H9 (cell line): ENCODE measurements around the gene MRM3. TPM values are rescaled to one million over a fixed set of nuclear protein-coding genes. Genes with fewer than 3 reads are reported as not detected.

Experiments used
- DNase-seq: peaks from one replicate; pipeline ENCODE4 v3.0.0-alpha.2; 2017
- H2AFZ ChIP-seq: one replicate; pipeline ENCODE4 v1.6.1; 2013; ENCODE audit warnings: mild to moderate bottlenecking, low read length, control low read depth, moderate library complexity
- H2AK5ac ChIP-seq: 2 replicates; pipeline ENCODE4 v1.6.1; 2013; ENCODE audit warnings: low read length, control low read depth, mixed read lengths; ENCODE audit not compliant: insufficient read length
- H2BK120ac ChIP-seq: one replicate; pipeline ENCODE4 v1.6.1; 2013; ENCODE audit warnings: low read depth, mild to moderate bottlenecking, low read length, control low read depth, inconsistent platforms; ENCODE audit not compliant: poor library complexity, severe bottlenecking
- H2BK12ac ChIP-seq: 2 replicates; pipeline ENCODE4 v1.6.1; 2013; ENCODE audit warnings: low read length, control low read depth, mixed read lengths, low read depth; ENCODE audit not compliant: insufficient read length
- H2BK15ac ChIP-seq: 2 replicates; pipeline ENCODE4 v1.6.1; 2013; ENCODE audit warnings: low read depth, low read length, control low read depth
- H2BK20ac ChIP-seq: one replicate; pipeline ENCODE4 v1.6.1; 2013; ENCODE audit warnings: low read depth, mild to moderate bottlenecking, low read length, control low read depth, inconsistent platforms; ENCODE audit not compliant: poor library complexity, severe bottlenecking
- H2BK5ac ChIP-seq: 2 replicates; pipeline ENCODE4 v1.6.1; 2013; ENCODE audit warnings: low read length, control low read depth, mixed read lengths; ENCODE audit not compliant: insufficient read length
- H3K14ac ChIP-seq: 2 replicates; pipeline ENCODE4 v1.6.1; 2013; ENCODE audit warnings: low read length, control low read depth; ENCODE audit not compliant: insufficient read depth
- H3K18ac ChIP-seq: 2 replicates; pipeline ENCODE4 v1.6.1; 2013; ENCODE audit warnings: low read depth, mild to moderate bottlenecking, mixed read lengths, low read length, control low read depth; ENCODE audit not compliant: insufficient read length
- H3K23ac ChIP-seq: 2 replicates; pipeline ENCODE4 v1.6.1; 2013; ENCODE audit warnings: low read length, control low read depth, mixed read lengths, low read depth; ENCODE audit not compliant: insufficient read length
- H3K23me2 ChIP-seq: 2 replicates; pipeline ENCODE4 v1.6.1; 2013; ENCODE audit warnings: low read depth, mild to moderate bottlenecking, mixed read lengths, low read length, control low read depth; ENCODE audit not compliant: insufficient read length, poor library complexity, severe bottlenecking
- H3K27ac ChIP-seq: 2 replicates; pipeline ENCODE4 v1.5.1; 2013; ENCODE audit warnings: low read length, control low read depth, mixed read lengths, low read depth; ENCODE audit not compliant: insufficient read length
- H3K27me3 ChIP-seq: 2 replicates; pipeline ENCODE4 v1.6.1; 2013; ENCODE audit warnings: low read length, control low read depth, inconsistent platforms; ENCODE audit not compliant: insufficient read depth
- H3K4ac ChIP-seq: 2 replicates; pipeline ENCODE4 v1.6.1; 2013; ENCODE audit warnings: low read depth, mild to moderate bottlenecking, control low read depth, inconsistent platforms, low read length, moderate library complexity
- H3K4me1 ChIP-seq: 2 replicates; pipeline ENCODE4 v1.6.1; 2013; ENCODE audit warnings: low read length, control low read depth, inconsistent platforms; ENCODE audit not compliant: insufficient read depth
- H3K4me2 ChIP-seq: 2 replicates; pipeline ENCODE4 v1.6.1; 2013; ENCODE audit warnings: low read length, control low read depth, mixed read lengths; ENCODE audit not compliant: insufficient read length, insufficient read depth
- H3K56ac ChIP-seq: 2 replicates; pipeline ENCODE4 v1.6.1; 2013; ENCODE audit warnings: low read depth, mild to moderate bottlenecking, mixed read lengths, low read length, control low read depth; ENCODE audit not compliant: insufficient read length
- H3K79me1 ChIP-seq: 2 replicates; pipeline ENCODE4 v1.6.1; 2013; ENCODE audit warnings: low read depth, mild to moderate bottlenecking, moderate library complexity, low read length, control low read depth, inconsistent platforms; ENCODE audit not compliant: insufficient read depth, poor library complexity, severe bottlenecking
- H3K79me2 ChIP-seq: 2 replicates; pipeline ENCODE4 v1.6.1; 2013; ENCODE audit warnings: low read length, control low read depth, inconsistent platforms; ENCODE audit not compliant: insufficient read depth
- H3K9ac ChIP-seq: 2 replicates; pipeline ENCODE4 v1.6.1; 2013; ENCODE audit warnings: low read length, control low read depth, mixed read lengths; ENCODE audit not compliant: insufficient read length; ENCODE audit errors: extremely low read depth
- H3K9me3 ChIP-seq: one replicate; pipeline ENCODE4 v1.6.1; 2013; ENCODE audit warnings: low read depth, low read length, inconsistent platforms; ENCODE audit not compliant: control insufficient read depth
- H3T11ph ChIP-seq: one replicate; pipeline ENCODE4 v1.6.1; 2013; ENCODE audit warnings: mild to moderate bottlenecking, low read length, control low read depth, inconsistent platforms
- H4K20me1 ChIP-seq: one replicate; pipeline ENCODE4 v1.6.1; 2013; ENCODE audit not compliant: control insufficient read depth, insufficient read length, insufficient read depth
- H4K5ac ChIP-seq: 2 replicates; pipeline ENCODE4 v1.6.1; 2013; ENCODE audit warnings: low read depth, mild to moderate bottlenecking, mixed read lengths, low read length, control low read depth; ENCODE audit not compliant: insufficient read length
- H4K8ac ChIP-seq: replicated peaks from 2 replicates; pipeline ENCODE4 v1.6.1; 2013; ENCODE audit warnings: low read length, control low read depth, mixed read lengths, low read depth; ENCODE audit not compliant: insufficient read length
- H4K91ac ChIP-seq: 2 replicates; pipeline ENCODE4 v1.6.1; 2013; ENCODE audit warnings: low read depth, mild to moderate bottlenecking, moderate library complexity, mixed read lengths, low read length, control low read depth; ENCODE audit not compliant: insufficient read length
- H3K27ac Mint-ChIP-seq, 3 experiments: 2 replicates in 2 of 3; 3 replicates in 1 of 3; pipeline ENCODE4 v1.8.0; 2020 to 2021; ENCODE audit warnings: mixed read lengths in 3 of 3, mild to moderate bottlenecking in 1 of 3, moderate library complexity in 1 of 3
- H3K27me3 Mint-ChIP-seq: 2 replicates; pipeline ENCODE4 v1.8.0; 2021; ENCODE audit warnings: low read depth, mild to moderate bottlenecking, moderate library complexity, mixed read lengths
- H3K36me3 Mint-ChIP-seq, 3 experiments: 2 replicates in 2 of 3; 3 replicates in 1 of 3; pipeline ENCODE4 v1.8.0; 2020 to 2021; ENCODE audit warnings: low read depth in 3 of 3, mixed read lengths in 3 of 3; ENCODE audit not compliant: insufficient read depth in 1 of 3
- H3K4me1 Mint-ChIP-seq, 2 experiments: 2 replicates each; pipeline ENCODE4 v1.8.0; 2020; ENCODE audit warnings: mixed read lengths in 2 of 2
- H3K4me3 Mint-ChIP-seq, 2 experiments: 2 replicates in 1 of 2; 3 replicates in 1 of 2; pipeline ENCODE4 v1.8.0; 2020 to 2021; ENCODE audit warnings: mild to moderate bottlenecking in 2 of 2, mixed read lengths in 2 of 2, moderate library complexity in 1 of 2
- H3K9me3 Mint-ChIP-seq, 2 experiments: 2 replicates in 1 of 2; 3 replicates in 1 of 2; pipeline ENCODE4 v1.8.0; 2020; ENCODE audit warnings: mild to moderate bottlenecking in 2 of 2, mixed read lengths in 2 of 2, moderate library complexity in 1 of 2
- CTCF ChIP-seq: fragments of 200-600 bp; sonication (generic); conservative IDR thresholded peaks from 3 replicates; pipeline ENCODE4 v1.8.0; 2021; ENCODE audit warnings: antibody characterized with exemption, mild to moderate bottlenecking
- WGBS: extraction: QIAGEN DNeasy Blood & Tissue Kit; methylation state at CpG from one replicate; pipeline ENCODE4 v1.1.7; 2013; ENCODE audit warnings: missing lambda C conversion rate, low lambda C conversion rate, mixed read lengths; ENCODE audit not compliant: insufficient read length; ENCODE audit errors: extremely low coverage; 5-methylcytosine and 5-hydroxymethylcytosine counted together
- total RNA-seq: library from RNA; stranded (reverse); gene quantifications from 2 replicates; pipeline ENCODE4 v1.2.1, GENCODE V29; 2021

Gene MRM3
- total RNA-seq, 1 experiment from 2014 or later = 25.3 TPM

- WGBS = no CpG with 5 or more reads among the region's 33 CpGs
Measured at GRCh38 chr17:841313-841712, 59.2 kb downstream of the MRM3 start.

More at GRCh38 chr17:841313-841712, 59.2 kb downstream of the MRM3 start:
- no peak overlapping the region for H2BK20ac ChIP-seq
- H3K23me2 ChIP-seq = peaks cover 4% of the 10 kb centered on the region
- H3K79me2 ChIP-seq = peaks cover 1% of the 10 kb centered on the region; the same call in 1 of the 2 replicates
- Mint-ChIP-seq H3K4me1 (peaks cover 6 to 9% of the 10 kb centered on the region in 2 experiments; a peak in 3 of 4 replicates), H3K9me3 (peaks cover 0 to 11% of the 10 kb centered on the region in 2 experiments; a peak in 2 of 5 replicates), H3K4me3 (no peak overlapping the region), H3K27ac (no peak overlapping the region), H3K36me3 (peaks cover 5 to 23% (median 12%) of the 10 kb centered on the region in 3 experiments; a peak in 6 of 7 replicates), H3K27me3 (no peaks in the 10 kb centered on the region)
- no peak overlapping the region for H2BK5ac ChIP-seq
- H3K18ac ChIP-seq = no peak overlapping the region
- H4K91ac ChIP-seq = no peak overlapping the region
- no peak overlapping the region for H2BK15ac ChIP-seq
- H3K27ac ChIP-seq = no peak overlapping the region
- peaks cover 6% of the 10 kb centered on the region for H3K79me1 ChIP-seq
- H4K5ac ChIP-seq = no peak overlapping the region
- H3K4me2 ChIP-seq = no peak overlapping the region
- no peaks in the 10 kb centered on the region for H4K20me1 ChIP-seq
- H3K56ac ChIP-seq = no peak overlapping the region
- no peak for DNase-seq
- H3K23ac ChIP-seq = no peak overlapping the region
- H3K9me3 ChIP-seq = no peaks in the 10 kb centered on the region
- H3K27me3 ChIP-seq = no peaks in the 10 kb centered on the region
- no peak for TF ChIP-seq CTCF
- H3T11ph ChIP-seq = no peak overlapping the region
- H3K9ac ChIP-seq = no peak overlapping the region
- H2BK12ac ChIP-seq = no peak overlapping the region
- no peak overlapping the region for H2AK5ac ChIP-seq
- H2BK120ac ChIP-seq = no peak overlapping the region
- no peaks in the 10 kb centered on the region for H3K4me1 ChIP-seq
- no peak overlapping the region for H3K14ac ChIP-seq
- no peak overlapping the region for H2AFZ ChIP-seq
- H3K4ac ChIP-seq = no peak overlapping the region
- no peak overlapping the region for H4K8ac ChIP-seq

Other genes starting within 250 kb of the MRM3 start
- gene VPS53, start 67.5 kb upstream of the MRM3 start, total RNA-seq = 56.2 and 57.0 TPM in 2 replicates
- gene TLCD3A, start 49.8 kb upstream of the MRM3 start, total RNA-seq = 27.3 and 29.6 TPM in 2 replicates
- 54.7 and 56.8 TPM in 2 replicates for gene GEMIN4, start 30.1 kb upstream of the MRM3 start, total RNA-seq
- 99.8 and 106 TPM in 2 replicates for gene GLOD4, start 73 bp upstream of the MRM3 start, total RNA-seq
- 91.7 and 93.6 TPM in 2 replicates for gene NXN, start 197.4 kb downstream of the MRM3 start, total RNA-seq
- gene TIMM22, start 214.8 kb downstream of the MRM3 start, total RNA-seq = 23.0 and 23.7 TPM in 2 replicates